Neuronal stem cell (in vitro differentiated cells): ENCODE measurements around the gene SMIM5.
A peak's percentile ranks its signal among the peaks of the same experiment; 100 is the strongest.

Experiments
- DNase-seq: peaks from one replicate; pipeline ENCODE4 v3.0.0-alpha.2; 2013; ENCODE audit warnings: low spot score
- H2AFZ ChIP-seq: one replicate; pipeline ENCODE4 v1.6.1; 2013; ENCODE audit warnings: mild to moderate bottlenecking, low read length, inconsistent platforms
- H2AK5ac ChIP-seq: 2 replicates; pipeline ENCODE4 v1.6.1; 2013; ENCODE audit warnings: low read depth, mild to moderate bottlenecking, inconsistent platforms, low read length, moderate library complexity, mixed read lengths
- H2BK120ac ChIP-seq: 2 replicates; pipeline ENCODE4 v1.6.1; 2013; ENCODE audit warnings: low read depth, mild to moderate bottlenecking, inconsistent platforms, low read length, moderate library complexity, mixed read lengths
- H2BK12ac ChIP-seq: one replicate; pipeline ENCODE4 v1.6.1; 2013; ENCODE audit warnings: low read length, inconsistent platforms
- H2BK15ac ChIP-seq: 2 replicates; pipeline ENCODE4 v1.6.1; 2013; ENCODE audit warnings: mild to moderate bottlenecking, low read length, inconsistent platforms, mixed read lengths
- H2BK5ac ChIP-seq: one replicate; pipeline ENCODE4 v1.6.1; 2013; ENCODE audit warnings: inconsistent platforms, mild to moderate bottlenecking, low read length, moderate library complexity
- H3K14ac ChIP-seq: one replicate; pipeline ENCODE4 v1.6.1; 2013; ENCODE audit warnings: low read length, inconsistent platforms
- H3K18ac ChIP-seq: 2 replicates; pipeline ENCODE4 v1.6.1; 2013; ENCODE audit warnings: low read length, inconsistent platforms
- H3K23ac ChIP-seq: 2 replicates; pipeline ENCODE4 v1.6.1; 2013; ENCODE audit warnings: low read depth, mild to moderate bottlenecking, mixed read lengths, low read length, inconsistent platforms; ENCODE audit not compliant: poor library complexity
- H3K27ac ChIP-seq: replicated peaks from 3 replicates; pipeline ENCODE4 v1.5.1; 2013; ENCODE audit warnings: low read length, inconsistent platforms
- H3K27me3 ChIP-seq, 3 experiments: 2 replicates each; pipeline ENCODE4 v1.6.1; 2013; ENCODE audit warnings: low read length in 3 of 3, mild to moderate bottlenecking in 2 of 3, inconsistent platforms in 1 of 3, low read depth in 1 of 3, mixed read lengths in 1 of 3, moderate library complexity in 1 of 3; ENCODE audit not compliant: control insufficient read depth in 3 of 3, insufficient read depth in 3 of 3
- H3K36me3 ChIP-seq, 2 donors: replicated peaks in 1 of 2; 2 replicates each; pipeline ENCODE4 v1.6.1; 2013; ENCODE audit warnings: low read length in 2 of 2; ENCODE audit not compliant: control insufficient read depth in 2 of 2, insufficient read depth in 2 of 2
- H3K4ac ChIP-seq: 2 replicates; pipeline ENCODE4 v1.6.1; 2013; ENCODE audit warnings: inconsistent platforms, mild to moderate bottlenecking, low read length, moderate library complexity
- H3K4me1 ChIP-seq, 2 donors: 1 replicate in 1 of 2; 2 replicates in 1 of 2; pipeline ENCODE4 v1.6.1; 2013; ENCODE audit warnings: low read length in 2 of 2, low read depth in 1 of 2; ENCODE audit not compliant: control insufficient read depth in 2 of 2, insufficient read depth in 1 of 2
- H3K4me2 ChIP-seq: one replicate; pipeline ENCODE4 v1.6.1; 2013; ENCODE audit warnings: mild to moderate bottlenecking, low read length, inconsistent platforms; ENCODE audit not compliant: insufficient read depth, poor library complexity, severe bottlenecking
- H3K4me3 ChIP-seq, 2 donors: 2 replicates each; pipeline ENCODE4 v1.5.1; 2013; ENCODE audit warnings: low read length in 2 of 2, mild to moderate bottlenecking in 2 of 2, inconsistent platforms in 1 of 2, moderate library complexity in 1 of 2
- H3K79me1 ChIP-seq: one replicate; pipeline ENCODE4 v1.6.1; 2013; ENCODE audit warnings: low read depth, mild to moderate bottlenecking, inconsistent platforms, low read length, moderate library complexity
- H3K9ac ChIP-seq: one replicate; pipeline ENCODE4 v1.6.1; 2013; ENCODE audit warnings: mild to moderate bottlenecking, low read depth, low read length, inconsistent platforms; ENCODE audit not compliant: poor library complexity
- H3K9me3 ChIP-seq, 2 donors: replicated peaks in 1 of 2; 2 replicates each; pipeline versions ENCODE3 to v1.6.1; 2013; ENCODE audit warnings: low read length in 2 of 2, mild to moderate bottlenecking in 2 of 2, inconsistent platforms in 1 of 2, low read depth in 1 of 2, mixed read lengths in 1 of 2, moderate library complexity in 1 of 2; ENCODE audit not compliant: control insufficient read depth in 2 of 2, insufficient read depth in 1 of 2
- H4K8ac ChIP-seq: one replicate; pipeline ENCODE4 v1.6.1; 2013; ENCODE audit warnings: low read depth, mild to moderate bottlenecking, inconsistent platforms, low read length, moderate library complexity
- H4K91ac ChIP-seq: one replicate; pipeline ENCODE4 v1.6.1; 2013; ENCODE audit warnings: low read length, low read depth, mild to moderate bottlenecking, inconsistent platforms; ENCODE audit not compliant: poor library complexity
- WGBS, 2 donors: extraction: QIAGEN DNeasy Blood & Tissue Kit; methylation state at CpG; one replicate each; pipeline ENCODE4 v1.1.7; 2013; ENCODE audit warnings: missing lambda C conversion rate in 2 of 2, mixed read lengths in 1 of 2; ENCODE audit not compliant: insufficient read length in 2 of 2, insufficient replicate concordance in 1 of 2; ENCODE audit errors: extremely low coverage in 2 of 2; 5-methylcytosine and 5-hydroxymethylcytosine counted together

The SMIM5 gene

DNA sequence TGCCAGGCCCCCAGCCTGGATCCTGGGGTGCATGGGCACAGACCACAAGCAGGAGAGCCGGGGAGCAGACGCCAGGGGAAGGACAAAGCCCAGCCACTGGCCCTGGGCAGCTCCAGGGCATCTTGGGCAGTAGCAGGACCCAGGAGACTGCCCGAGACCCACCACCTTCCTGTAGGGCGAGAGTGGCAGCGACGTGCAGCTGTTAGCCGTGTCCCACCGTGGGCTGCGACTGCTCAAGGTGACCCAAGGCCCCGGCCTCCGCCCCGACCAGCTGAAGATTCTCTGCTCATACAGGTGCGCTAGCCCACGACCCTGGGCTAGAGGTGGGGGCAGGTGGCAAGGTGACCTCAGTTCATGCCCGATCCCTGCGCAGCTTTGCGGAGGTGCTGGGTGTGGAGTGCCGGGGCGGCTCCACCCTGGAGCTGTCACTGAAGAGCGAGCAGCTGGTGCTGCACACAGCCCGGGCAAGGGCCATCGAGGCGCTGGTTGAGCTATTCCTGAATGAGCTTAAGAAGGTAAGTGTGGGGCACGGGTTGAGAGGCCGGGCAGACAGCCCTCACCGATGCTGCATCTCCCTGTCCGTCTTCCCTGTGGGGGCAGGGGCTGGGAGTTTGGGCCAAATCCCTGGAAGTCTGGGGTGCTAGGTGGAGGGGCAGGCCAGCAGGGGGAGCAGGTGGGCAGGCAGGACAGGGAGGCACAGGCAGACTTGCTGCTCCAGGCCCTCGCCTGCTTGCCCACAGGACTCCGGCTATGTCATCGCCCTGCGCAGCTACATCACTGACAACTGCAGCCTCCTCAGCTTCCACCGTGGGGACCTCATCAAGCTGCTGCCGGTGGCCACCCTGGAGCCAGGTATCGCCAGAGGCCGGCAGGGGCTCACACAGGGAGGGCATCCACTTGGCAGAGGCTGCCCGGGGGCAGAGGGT is 13.5 kb upstream of the SMIM5 start:
- Histone ChIP-seq H2AK5ac (peak overlapping the region; percentile 82), H3K27ac (no peak overlapping the region), H2BK12ac (peak overlapping the region; percentile 33), H3K4ac (peak overlapping the region; percentile 17), H2BK120ac (peak overlapping the region; percentile 63), H3K4me1 (peaks cover 6 to 11% of the 10 kb centered on the region in 2 donors), H2BK5ac (no peak overlapping the region), H3K14ac (peak overlapping the region; percentile 11), H4K91ac (peak overlapping the region; percentile 11), H3K27me3 (peaks cover 0 to 3% (median 0%) of the 10 kb centered on the region in 3 experiments), H3K4me3 (no peak overlapping the region), H3K36me3 (no peaks in the 10 kb centered on the region), H3K18ac (peak overlapping the region; percentile 74), H4K8ac (peak overlapping the region; percentile 89), H3K9me3 (no peaks in the 10 kb centered on the region), H3K9ac (peak overlapping the region; percentile 72), H3K23ac (peak overlapping the region; percentile 5), H3K79me1 (peaks cover 2% of the 10 kb centered on the region), H2BK15ac (peak overlapping the region; percentile 45), H2AFZ (peak overlapping the region; percentile 45), H3K4me2 (no peak overlapping the region)
- peak; percentile 46 for DNase-seq
- no CpG with 5 or more reads among the region's 36 CpGs for WGBS, 2 donors

DNA sequence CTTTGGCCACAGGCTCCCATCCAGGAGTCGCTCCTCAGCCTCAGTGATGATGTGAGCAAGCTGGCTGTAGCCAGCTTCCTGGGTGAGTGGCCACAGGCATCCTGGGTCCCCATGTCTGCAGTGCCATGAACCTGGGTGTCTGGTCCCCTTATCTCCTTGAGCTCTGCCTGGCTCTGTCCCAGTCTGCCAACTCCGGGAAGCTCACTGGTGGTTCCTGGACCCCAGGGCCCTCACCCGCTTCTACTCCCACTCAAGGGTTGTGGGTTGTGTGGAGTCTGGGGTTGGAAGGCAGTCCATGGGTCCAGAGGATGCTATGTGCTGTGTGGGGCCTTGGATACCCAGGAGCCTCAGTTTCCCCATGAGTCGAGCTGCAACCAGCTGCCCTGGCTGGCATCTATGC is 11.7 kb upstream of the SMIM5 start:
- H2AFZ ChIP-seq = no peak overlapping the region
- no peak overlapping the region for H3K23ac ChIP-seq
- H2AK5ac ChIP-seq = peak overlapping the region; percentile 82
- H2BK5ac ChIP-seq = no peak overlapping the region
- peaks cover 0 to 3% of the 10 kb centered on the region in 2 donors for H3K36me3 ChIP-seq
- H4K8ac ChIP-seq = peak overlapping the region; percentile 78
- H3K4me2 ChIP-seq = no peak overlapping the region
- no peak overlapping the region for H3K14ac ChIP-seq
- no peaks in the 10 kb centered on the region for H3K9me3 ChIP-seq
- no peak overlapping the region for H2BK15ac ChIP-seq
- peaks cover 2% of the 10 kb centered on the region for H3K79me1 ChIP-seq
- WGBS, 2 donors = no CpG with 5 or more reads among the region's 4 CpGs
- H4K91ac ChIP-seq = no peak overlapping the region
- H2BK120ac ChIP-seq = no peak overlapping the region
- H3K4ac ChIP-seq = no peak overlapping the region
- H3K4me3 ChIP-seq = no peak overlapping the region
- no peak overlapping the region for H3K27ac ChIP-seq
- no peak overlapping the region for H3K18ac ChIP-seq
- DNase-seq = no peak
- peaks cover 6 to 8% of the 10 kb centered on the region in 2 donors for H3K4me1 ChIP-seq
- H2BK12ac ChIP-seq = no peak overlapping the region
- no peak overlapping the region for H3K9ac ChIP-seq
- H3K27me3 ChIP-seq = peaks cover 0 to 3% (median 0%) of the 10 kb centered on the region in 3 experiments

DNA sequence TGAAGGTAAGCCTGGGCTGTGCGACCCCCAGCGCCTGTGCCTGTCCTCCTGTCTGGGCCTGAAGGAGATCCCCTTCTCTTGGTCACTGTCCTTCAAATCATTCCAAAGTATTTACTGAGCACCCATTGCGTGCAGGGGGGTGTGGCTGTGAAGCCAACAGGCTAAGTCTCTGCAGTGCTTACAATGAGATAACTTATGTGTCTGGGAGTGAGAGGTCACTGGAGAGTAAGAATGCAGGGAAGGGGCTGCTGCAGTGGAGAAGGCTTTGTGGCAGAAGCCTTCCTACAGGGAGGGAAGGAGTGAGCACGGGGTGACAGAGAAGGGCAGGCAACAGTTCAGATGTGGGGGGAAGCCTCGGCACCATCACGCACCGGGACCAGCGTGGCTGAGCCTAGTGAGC is 11.2 kb upstream of the SMIM5 start:
- Histone ChIP-seq H2BK5ac (no peak overlapping the region), H2AK5ac (no peak overlapping the region), H3K36me3 (peaks cover 0 to 5% of the 10 kb centered on the region in 2 donors), H2BK12ac (no peak overlapping the region), H3K4me3 (no peak overlapping the region), H3K27me3 (peaks cover 0 to 3% (median 0%) of the 10 kb centered on the region in 3 experiments), H4K8ac (no peak overlapping the region), H2BK120ac (no peak overlapping the region), H3K23ac (peak overlapping the region; percentile 69), H3K9me3 (no peaks in the 10 kb centered on the region), H3K27ac (no peak overlapping the region), H3K14ac (no peak overlapping the region), H3K9ac (peak overlapping the region; percentile 73), H4K91ac (no peak overlapping the region), H2BK15ac (no peak overlapping the region), H3K4ac (no peak overlapping the region), H3K79me1 (peaks cover 2% of the 10 kb centered on the region), H3K18ac (peak overlapping the region; percentile 40), H2AFZ (no peak overlapping the region), H3K4me1 (peaks cover 6 to 8% of the 10 kb centered on the region in 2 donors), H3K4me2 (no peak overlapping the region)
- WGBS, 2 donors = no CpG with 5 or more reads among the region's 8 CpGs
- no peak for DNase-seq

- Histone ChIP-seq H3K27me3 (peaks cover 0 to 3% (median 0%) of the 10 kb centered on the region in 3 experiments), H2AK5ac (no peak overlapping the region), H2BK120ac (no peak overlapping the region), H3K18ac (no peak overlapping the region), H3K4me2 (no peak overlapping the region), H3K36me3 (peaks cover 0 to 7% of the 10 kb centered on the region in 2 donors), H3K4ac (no peak overlapping the region), H3K23ac (no peak overlapping the region), H3K4me3 (no peak overlapping the region), H2AFZ (no peak overlapping the region), H2BK15ac (peak overlapping the region; percentile 49), H3K9me3 (no peaks in the 10 kb centered on the region), H4K91ac (no peak overlapping the region), H3K27ac (no peak overlapping the region), H3K4me1 (peaks cover 6 to 8% of the 10 kb centered on the region in 2 donors), H2BK5ac (no peak overlapping the region), H3K79me1 (peaks cover 2% of the 10 kb centered on the region), H3K9ac (no peak overlapping the region), H3K14ac (no peak overlapping the region), H2BK12ac (no peak overlapping the region), H4K8ac (no peak overlapping the region)
- DNase-seq = no peak
- no CpG with 5 or more reads among the region's 15 CpGs for WGBS, 2 donors
Observed at GRCh38 chr17:75622771-75623273, 10.4 kb upstream of the SMIM5 start.
